RWPE2 (cell line): Measurements from ENCODE around the gene EI24.
"Not testable (repeated sequence)": the region's sequence is repeated elsewhere in the genome, so short reads cannot be mapped to it uniquely, and the experiment has no call there.

Experiments used
- ATAC-seq: fragments of 200-7000 bp; cut with Tn5 transposase; 3 replicates; pipeline ENCODE4 v1.9.1; 2021; ENCODE audit warnings: low read depth
- DNase-seq: peaks from one replicate; pipeline ENCODE4 v3.0.0-alpha.2; 2020; ENCODE audit warnings: low spot score
- H3K27ac ChIP-seq: fragments of 450-650 bp; 2 replicates; pipeline ENCODE4 v1.5.1; 2017; ENCODE audit warnings: mild to moderate bottlenecking; ENCODE audit not compliant: poor library complexity, severe bottlenecking
- H3K27me3 ChIP-seq: fragments of 250-450 bp; sonication (Bioruptor Pico); 2 replicates; pipeline ENCODE4 v1.5.1; 2021; ENCODE audit warnings: mild to moderate bottlenecking, moderate library complexity; ENCODE audit not compliant: insufficient read depth, poor library complexity, severe bottlenecking
- H3K36me3 ChIP-seq: fragments of 250-450 bp; sonication (Bioruptor Pico); 2 replicates; pipeline ENCODE4 v1.5.1; 2020; ENCODE audit warnings: low read depth, mild to moderate bottlenecking, moderate library complexity
- H3K4me1 ChIP-seq: fragments of 250-450 bp; sonication (Bioruptor Pico); 2 replicates; pipeline ENCODE4 v1.5.1; 2021; ENCODE audit warnings: mild to moderate bottlenecking, moderate library complexity; ENCODE audit not compliant: insufficient read depth, poor library complexity, severe bottlenecking
- H3K4me3 ChIP-seq: fragments of 250-450 bp; sonication (Bioruptor Pico); 2 replicates; pipeline ENCODE4 v1.5.1; 2021; ENCODE audit warnings: mild to moderate bottlenecking, moderate library complexity; ENCODE audit not compliant: severe bottlenecking
- H3K9me3 ChIP-seq: fragments of 250-450 bp; sonication (Bioruptor Pico); 2 replicates; pipeline ENCODE4 v1.5.1; 2021; ENCODE audit warnings: mild to moderate bottlenecking, moderate library complexity; ENCODE audit not compliant: severe bottlenecking
- TF ChIP-seq, protein P1 (sequence below): fragments of 450-650 bp; IDR thresholded peaks from one replicate; pipeline ENCODE4 v1.5.1; 2017; ENCODE audit warnings: mild to moderate bottlenecking, moderate library complexity; ENCODE audit not compliant: poor library complexity, severe bottlenecking

EI24 gene

GRCh38 chr11:125572916-125573315 is 3.6 kb downstream of the EI24 start:
- peaks cover 3% of the 10 kb centered on the region for H3K9me3 ChIP-seq
- peaks cover 11% of the 10 kb centered on the region for H3K4me1 ChIP-seq
- no peak for DNase-seq
- no peak overlapping the region for H3K27ac ChIP-seq
- TF ChIP-seq, protein P1, sequence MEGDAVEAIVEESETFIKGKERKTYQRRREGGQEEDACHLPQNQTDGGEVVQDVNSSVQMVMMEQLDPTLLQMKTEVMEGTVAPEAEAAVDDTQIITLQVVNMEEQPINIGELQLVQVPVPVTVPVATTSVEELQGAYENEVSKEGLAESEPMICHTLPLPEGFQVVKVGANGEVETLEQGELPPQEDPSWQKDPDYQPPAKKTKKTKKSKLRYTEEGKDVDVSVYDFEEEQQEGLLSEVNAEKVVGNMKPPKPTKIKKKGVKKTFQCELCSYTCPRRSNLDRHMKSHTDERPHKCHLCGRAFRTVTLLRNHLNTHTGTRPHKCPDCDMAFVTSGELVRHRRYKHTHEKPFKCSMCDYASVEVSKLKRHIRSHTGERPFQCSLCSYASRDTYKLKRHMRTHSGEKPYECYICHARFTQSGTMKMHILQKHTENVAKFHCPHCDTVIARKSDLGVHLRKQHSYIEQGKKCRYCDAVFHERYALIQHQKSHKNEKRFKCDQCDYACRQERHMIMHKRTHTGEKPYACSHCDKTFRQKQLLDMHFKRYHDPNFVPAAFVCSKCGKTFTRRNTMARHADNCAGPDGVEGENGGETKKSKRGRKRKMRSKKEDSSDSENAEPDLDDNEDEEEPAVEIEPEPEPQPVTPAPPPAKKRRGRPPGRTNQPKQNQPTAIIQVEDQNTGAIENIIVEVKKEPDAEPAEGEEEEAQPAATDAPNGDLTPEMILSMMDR: no peak
- ATAC-seq: no peak
- H3K4me3 ChIP-seq: no peak overlapping the region
- H3K36me3 ChIP-seq: peaks cover 73% of the 10 kb centered on the region
- H3K27me3 ChIP-seq: no peaks in the 10 kb centered on the region

- H3K27ac ChIP-seq, DNase-seq, H3K9me3 ChIP-seq, H3K4me1 ChIP-seq, H3K27me3 ChIP-seq, ATAC-seq, H3K4me3 ChIP-seq: not testable (repeated sequence)
- H3K36me3 ChIP-seq: peaks cover 99% of the 10 kb centered on the region
Observed at GRCh38 chr11:125577181-125577580, 7.9 kb downstream of the EI24 start.

DNA sequence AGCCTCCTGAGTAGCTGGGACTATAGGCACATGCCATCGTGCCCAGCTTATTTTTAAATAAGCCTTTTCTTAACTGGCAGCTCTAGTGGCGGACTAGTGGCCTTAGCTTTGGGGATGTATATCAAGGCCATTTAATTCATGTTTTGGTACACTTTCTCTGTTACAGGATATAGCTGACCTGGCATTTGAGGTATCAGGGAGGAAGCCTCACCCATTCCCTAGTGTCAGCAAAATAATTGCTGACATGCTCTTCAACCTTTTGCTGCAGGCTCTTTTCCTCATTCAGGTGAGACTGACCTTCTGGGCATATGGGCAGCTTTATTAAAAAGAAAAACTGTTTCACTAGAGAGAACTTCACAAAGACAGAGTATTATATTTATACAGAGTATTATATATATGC is 9.5 kb downstream of the EI24 start:
- DNase-seq (no peak), ATAC-seq (no peak)
- no peak overlapping the region for H3K27ac ChIP-seq
- H3K27me3 ChIP-seq: no peaks in the 10 kb centered on the region
- no peaks in the 10 kb centered on the region for H3K9me3 ChIP-seq
- TF ChIP-seq, protein P1: no peak
- H3K36me3 ChIP-seq: peaks cover 99% of the 10 kb centered on the region
- H3K4me3 ChIP-seq: no peak overlapping the region
- no peaks in the 10 kb centered on the region for H3K4me1 ChIP-seq

GRCh38 chr11:125579811-125580210 is 10.5 kb downstream of the EI24 start:
- no peak overlapping the region for H3K4me3 ChIP-seq
- TF ChIP-seq, protein P1: no peak
- ATAC-seq (no peak), DNase-seq (no peak)
- H3K27ac ChIP-seq: no peak overlapping the region
- no peaks in the 10 kb centered on the region for H3K9me3 ChIP-seq
- peaks cover 96% of the 10 kb centered on the region for H3K36me3 ChIP-seq
- H3K27me3 ChIP-seq: no peaks in the 10 kb centered on the region
- H3K4me1 ChIP-seq: no peaks in the 10 kb centered on the region

DNA sequence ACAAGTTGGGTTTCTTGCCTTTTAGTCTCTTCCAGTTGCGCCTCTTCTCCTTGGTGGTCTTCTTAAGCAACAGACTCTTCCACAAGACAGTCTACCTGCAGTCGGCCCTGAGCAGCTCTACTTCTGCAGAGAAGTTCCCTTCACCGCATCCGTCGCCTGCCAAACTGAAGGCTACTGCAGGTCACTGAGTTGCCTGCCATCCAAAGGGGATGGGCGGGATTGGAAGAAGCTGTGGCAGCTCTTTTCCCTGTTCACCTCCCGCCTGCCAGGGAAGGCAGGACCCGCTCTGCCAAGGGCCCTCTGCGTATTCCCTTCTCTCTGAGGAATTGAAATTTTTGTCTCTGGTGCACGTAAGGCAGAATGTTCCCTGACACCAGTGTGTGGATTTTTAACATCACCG is 14.2 kb downstream of the EI24 start:
- Histone ChIP-seq H3K9me3 (no peaks in the 10 kb centered on the region), H3K27ac (no peak overlapping the region), H3K4me1 (peaks cover 2% of the 10 kb centered on the region), H3K36me3 (peaks cover 62% of the 10 kb centered on the region), H3K27me3 (no peaks in the 10 kb centered on the region), H3K4me3 (no peak overlapping the region)
- TF ChIP-seq, protein P1: no peak
- ATAC-seq (no peak), DNase-seq (no peak)
